Upper lobe of left lung (tissue), 4 donors: ENCODE measurements around the gene HIRIP3.

ENCODE experiments used
- POLR2AphosphoS5 ChIP-seq, 2 donors: sonication (generic); formaldehyde crosslinking; IDR thresholded peaks; one replicate each; pipeline ENCODE4 v1.5.1; 2017; ENCODE audit warnings: antibody characterized with exemption in 2 of 2
- TF ChIP-seq, protein P1 (sequence below), 6 experiments: fragments of 450-650 bp in 4 of 6; fragments of 200-600 bp in 2 of 6; sonication (generic) in 2 of 6; IDR thresholded peaks; one replicate each; pipeline ENCODE4 v1.5.1; 2016 to 2019; ENCODE audit warnings: antibody characterized with exemption in 6 of 6

DNA sequence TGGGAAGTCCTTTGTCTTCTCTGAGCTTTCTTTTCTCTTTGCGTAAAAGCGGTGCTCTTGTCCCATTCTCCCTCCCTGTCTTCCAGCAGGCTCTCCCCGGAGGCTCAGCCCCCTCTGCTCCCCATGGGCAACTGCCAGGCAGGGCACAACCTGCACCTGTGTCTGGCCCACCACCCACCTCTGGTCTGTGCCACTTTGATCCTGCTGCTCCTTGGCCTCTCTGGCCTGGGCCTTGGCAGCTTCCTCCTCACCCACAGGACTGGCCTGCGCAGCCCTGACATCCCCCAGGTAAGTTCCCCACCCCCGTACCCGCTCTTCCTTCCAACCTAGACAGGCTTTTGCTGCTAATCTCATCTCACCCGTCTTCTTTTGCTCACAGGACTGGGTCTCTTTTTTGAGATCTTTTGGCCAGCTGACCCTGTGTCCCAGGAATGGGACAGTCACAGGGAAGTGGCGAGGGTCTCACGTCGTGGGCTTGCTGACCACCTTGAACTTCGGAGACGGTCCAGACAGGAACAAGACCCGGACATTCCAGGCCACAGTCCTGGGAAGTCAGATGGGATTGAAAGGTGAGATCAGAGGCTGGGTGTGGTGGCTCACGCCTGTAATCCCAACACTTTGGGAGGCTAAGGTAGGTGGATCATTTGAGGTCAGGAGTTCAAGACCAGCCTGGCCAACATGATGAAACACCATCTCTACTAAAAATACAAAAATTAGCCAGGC, 32.2 kb downstream of the HIRIP3 start:
- TF ChIP-seq, protein P1, sequence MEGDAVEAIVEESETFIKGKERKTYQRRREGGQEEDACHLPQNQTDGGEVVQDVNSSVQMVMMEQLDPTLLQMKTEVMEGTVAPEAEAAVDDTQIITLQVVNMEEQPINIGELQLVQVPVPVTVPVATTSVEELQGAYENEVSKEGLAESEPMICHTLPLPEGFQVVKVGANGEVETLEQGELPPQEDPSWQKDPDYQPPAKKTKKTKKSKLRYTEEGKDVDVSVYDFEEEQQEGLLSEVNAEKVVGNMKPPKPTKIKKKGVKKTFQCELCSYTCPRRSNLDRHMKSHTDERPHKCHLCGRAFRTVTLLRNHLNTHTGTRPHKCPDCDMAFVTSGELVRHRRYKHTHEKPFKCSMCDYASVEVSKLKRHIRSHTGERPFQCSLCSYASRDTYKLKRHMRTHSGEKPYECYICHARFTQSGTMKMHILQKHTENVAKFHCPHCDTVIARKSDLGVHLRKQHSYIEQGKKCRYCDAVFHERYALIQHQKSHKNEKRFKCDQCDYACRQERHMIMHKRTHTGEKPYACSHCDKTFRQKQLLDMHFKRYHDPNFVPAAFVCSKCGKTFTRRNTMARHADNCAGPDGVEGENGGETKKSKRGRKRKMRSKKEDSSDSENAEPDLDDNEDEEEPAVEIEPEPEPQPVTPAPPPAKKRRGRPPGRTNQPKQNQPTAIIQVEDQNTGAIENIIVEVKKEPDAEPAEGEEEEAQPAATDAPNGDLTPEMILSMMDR (IDR thresholded peaks at IDR 0.05), result no peak
- no peak for TF ChIP-seq POLR2AphosphoS5 (IDR thresholded peaks at IDR 0.05)
